OCI-LY7 (cell line): ENCODE results near the gene YY1AP1.
"Not testable (repeated sequence)": the region's sequence is repeated elsewhere in the genome, so short reads cannot be mapped to it uniquely, and the experiment has no call there.

Experiments
- EZH2phosphoT487 ChIP-seq: fragments of 200-600 bp; sonication (generic); IDR thresholded peaks from 2 replicates; pipeline ENCODE4 v1.6.1; 2018; ENCODE audit warnings: low read depth, borderline replicate concordance, mild to moderate bottlenecking, mixed run types, antibody characterized with exemption, low read length, moderate library complexity, mixed read lengths
- TF ChIP-seq, protein P1 (sequence below): fragments of 200-600 bp; sonication (generic); conservative IDR thresholded peaks from 2 replicates; pipeline ENCODE4 v1.5.1; 2014; ENCODE audit warnings: mild to moderate bottlenecking, antibody characterized with exemption, low read length, moderate library complexity, mixed read lengths

DNA sequence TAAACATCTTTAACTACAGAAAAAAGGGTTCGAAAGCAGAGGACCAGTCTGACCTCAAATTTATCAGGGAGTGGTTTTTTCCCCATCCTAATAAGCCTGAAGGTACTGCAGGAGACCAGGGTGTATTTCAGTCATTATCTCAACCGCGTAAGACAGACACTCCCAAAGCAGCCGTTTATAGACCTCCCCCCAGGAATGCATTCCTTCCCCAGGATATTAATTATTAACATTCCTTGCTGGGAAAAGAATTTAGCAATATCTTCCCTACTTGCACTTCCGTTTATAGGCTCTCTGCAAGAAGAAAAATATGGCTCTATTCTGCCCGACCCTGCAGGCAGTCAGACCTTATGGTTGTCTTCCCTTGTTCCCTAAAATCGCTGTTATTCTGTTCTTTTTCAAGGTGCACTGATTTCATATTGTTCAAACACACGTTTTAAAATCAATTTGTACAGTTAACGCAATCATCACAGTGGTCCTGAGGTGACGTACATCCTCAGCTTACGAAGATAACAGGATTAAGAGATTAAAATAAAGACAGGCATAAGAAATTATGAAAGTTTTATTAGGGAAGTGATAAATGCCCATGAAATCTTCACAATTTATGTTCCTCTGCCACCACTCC, 45.9 kb downstream of the YY1AP1 start:
- TF ChIP-seq, protein P1, sequence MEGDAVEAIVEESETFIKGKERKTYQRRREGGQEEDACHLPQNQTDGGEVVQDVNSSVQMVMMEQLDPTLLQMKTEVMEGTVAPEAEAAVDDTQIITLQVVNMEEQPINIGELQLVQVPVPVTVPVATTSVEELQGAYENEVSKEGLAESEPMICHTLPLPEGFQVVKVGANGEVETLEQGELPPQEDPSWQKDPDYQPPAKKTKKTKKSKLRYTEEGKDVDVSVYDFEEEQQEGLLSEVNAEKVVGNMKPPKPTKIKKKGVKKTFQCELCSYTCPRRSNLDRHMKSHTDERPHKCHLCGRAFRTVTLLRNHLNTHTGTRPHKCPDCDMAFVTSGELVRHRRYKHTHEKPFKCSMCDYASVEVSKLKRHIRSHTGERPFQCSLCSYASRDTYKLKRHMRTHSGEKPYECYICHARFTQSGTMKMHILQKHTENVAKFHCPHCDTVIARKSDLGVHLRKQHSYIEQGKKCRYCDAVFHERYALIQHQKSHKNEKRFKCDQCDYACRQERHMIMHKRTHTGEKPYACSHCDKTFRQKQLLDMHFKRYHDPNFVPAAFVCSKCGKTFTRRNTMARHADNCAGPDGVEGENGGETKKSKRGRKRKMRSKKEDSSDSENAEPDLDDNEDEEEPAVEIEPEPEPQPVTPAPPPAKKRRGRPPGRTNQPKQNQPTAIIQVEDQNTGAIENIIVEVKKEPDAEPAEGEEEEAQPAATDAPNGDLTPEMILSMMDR: not testable (repeated sequence)
- not testable (repeated sequence) for TF ChIP-seq EZH2phosphoT487
